Iris pigment epithelial cell (primary cell): ENCODE measurements around the gene KIF25.
"Not testable (repeated sequence)": the region's sequence is repeated elsewhere in the genome, so short reads cannot be mapped to it uniquely, and the experiment has no call there.

Experiments used
- DNase-seq: peaks from one replicate; pipeline ENCODE4 v3.0.0-alpha.2; 2011; ENCODE audit warnings: low read depth

KIF25 gene

GRCh38 chr6:168072261-168072660 lies 74.8 kb downstream of the KIF25 start:
- no peak for DNase-seq

GRCh38 chr6:168072730-168073129 lies 75.3 kb downstream of the KIF25 start:
- DNase-seq, result no peak

GRCh38 chr6:168073937-168074730 lies 76.7 kb downstream of the KIF25 start:
- no peak for DNase-seq

GRCh38 chr6:168075216-168075615 lies 77.7 kb downstream of the KIF25 start:
- DNase-seq, result no peak

GRCh38 chr6:168075787-168076202 lies 78.3 kb downstream of the KIF25 start:
- DNase-seq, result no peak

- not testable (repeated sequence) for DNase-seq
Observed at GRCh38 chr6:168077401-168077800, 79.9 kb downstream of the KIF25 start.

- no peak for DNase-seq
Observed at GRCh38 chr6:168078175-168078942, 80.9 kb downstream of the KIF25 start.

- DNase-seq, result no peak
Observed at GRCh38 chr6:168078943-168079405, 81.5 kb downstream of the KIF25 start, which contains the start of gene FRMD1. Gene FRMD1 (minus strand): TSS chr6:168079212. CDS start chr6:168079094, 118 bp downstream.

- DNase-seq, result no peak
Observed at GRCh38 chr6:168080393-168081077, 83.1 kb downstream of the KIF25 start.

- DNase-seq, result no peak
Observed at GRCh38 chr6:168081858-168082546, 84.5 kb downstream of the KIF25 start.

GRCh38 chr6:168082860-168083513 lies 85.5 kb downstream of the KIF25 start:
- no peak for DNase-seq

GRCh38 chr6:168083514-168083885 lies 86.0 kb downstream of the KIF25 start:
- no peak for DNase-seq

- DNase-seq, result no peak
Observed at GRCh38 chr6:168084465-168085160, 87.1 kb downstream of the KIF25 start.

GRCh38 chr6:168086066-168086465 lies 88.6 kb downstream of the KIF25 start:
- no peak for DNase-seq

GRCh38 chr6:168086616-168087015 lies 89.1 kb downstream of the KIF25 start:
- DNase-seq, result no peak

GRCh38 chr6:168087436-168088160 lies 90.1 kb downstream of the KIF25 start:
- DNase-seq, result no peak

GRCh38 chr6:168088161-168089053 lies 90.9 kb downstream of the KIF25 start:
- DNase-seq, result peak; percentile 62

- DNase-seq, result no peak
Observed at GRCh38 chr6:168089186-168090063, 92.0 kb downstream of the KIF25 start.
